Measurements from ENCODE around the gene RMRP.

Gene RMRP

DNA sequence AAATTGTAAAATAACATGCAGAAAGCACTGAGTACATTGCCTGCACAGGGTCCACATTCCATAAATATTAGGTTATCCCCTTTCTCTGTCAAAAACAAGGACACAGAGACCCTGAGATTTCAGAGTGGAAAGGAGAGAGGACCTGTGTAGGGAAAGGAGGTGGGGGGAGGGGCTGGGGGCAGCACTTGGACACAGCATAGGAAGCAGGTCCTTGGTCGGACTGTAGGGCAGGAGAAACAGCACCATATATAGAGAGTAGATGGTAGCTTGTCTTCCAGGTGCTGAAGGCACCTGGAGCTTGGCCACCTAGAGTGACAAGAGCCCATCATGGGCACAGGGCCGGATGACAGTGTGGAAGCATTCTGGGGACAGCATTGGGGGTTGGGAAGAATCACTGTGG is 29.5 kb upstream of the RMRP start:
- Histone ChIP-seq H3K27me3 (replicated peaks; ENCODE audit: insufficient read depth, low read length) (0 out of 2 replicates have a peak, but pooled peaks cover 4% of the 10 kb centered on the region), H3K4me3 (ENCODE audit: low read length) (no peak overlapping the region), H3K9me3 (replicated peaks; ENCODE audit: insufficient read depth, low read length) (no peaks in the 10 kb centered on the region), H3K79me2 (ENCODE audit: low read length) (no peaks in the 10 kb centered on the region), H4K20me1 (ENCODE audit: insufficient read depth, low read length) (no peaks in the 10 kb centered on the region), H3K4me1 (ENCODE audit: low read length) (no peaks in the 10 kb centered on the region), H3K4me2 (ENCODE audit: low read depth, low read length) (no peak overlapping the region), H3K9me2 (replicated peaks; ENCODE audit: insufficient read depth, low read length) (no peaks in the 10 kb centered on the region), H3K27ac (ENCODE audit: low read length) (no peak overlapping the region), H2AFZ (ENCODE audit: low read length) (no peak overlapping the region), H3K9ac (ENCODE audit: low read length) (no peak overlapping the region), H3K36me3 (replicated peaks; ENCODE audit: insufficient read depth, low read length) (no peaks in the 10 kb centered on the region), H3F3A (ENCODE audit: insufficient read depth, low read length) (no peaks in the 10 kb centered on the region)
- no peak for TF ChIP-seq EZH2phosphoT487 (IDR thresholded peaks at IDR 0.05; ENCODE audit: low read length)
- TF ChIP-seq, protein P1, sequence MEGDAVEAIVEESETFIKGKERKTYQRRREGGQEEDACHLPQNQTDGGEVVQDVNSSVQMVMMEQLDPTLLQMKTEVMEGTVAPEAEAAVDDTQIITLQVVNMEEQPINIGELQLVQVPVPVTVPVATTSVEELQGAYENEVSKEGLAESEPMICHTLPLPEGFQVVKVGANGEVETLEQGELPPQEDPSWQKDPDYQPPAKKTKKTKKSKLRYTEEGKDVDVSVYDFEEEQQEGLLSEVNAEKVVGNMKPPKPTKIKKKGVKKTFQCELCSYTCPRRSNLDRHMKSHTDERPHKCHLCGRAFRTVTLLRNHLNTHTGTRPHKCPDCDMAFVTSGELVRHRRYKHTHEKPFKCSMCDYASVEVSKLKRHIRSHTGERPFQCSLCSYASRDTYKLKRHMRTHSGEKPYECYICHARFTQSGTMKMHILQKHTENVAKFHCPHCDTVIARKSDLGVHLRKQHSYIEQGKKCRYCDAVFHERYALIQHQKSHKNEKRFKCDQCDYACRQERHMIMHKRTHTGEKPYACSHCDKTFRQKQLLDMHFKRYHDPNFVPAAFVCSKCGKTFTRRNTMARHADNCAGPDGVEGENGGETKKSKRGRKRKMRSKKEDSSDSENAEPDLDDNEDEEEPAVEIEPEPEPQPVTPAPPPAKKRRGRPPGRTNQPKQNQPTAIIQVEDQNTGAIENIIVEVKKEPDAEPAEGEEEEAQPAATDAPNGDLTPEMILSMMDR (IDR thresholded peaks at IDR 0.05; ENCODE audit: low read length): no peak
- TF ChIP-seq EZH2 (optimal IDR thresholded peaks at IDR 0.05; ENCODE audit: low read depth, low read length): no peak
- DNase-seq: no peak

DNA sequence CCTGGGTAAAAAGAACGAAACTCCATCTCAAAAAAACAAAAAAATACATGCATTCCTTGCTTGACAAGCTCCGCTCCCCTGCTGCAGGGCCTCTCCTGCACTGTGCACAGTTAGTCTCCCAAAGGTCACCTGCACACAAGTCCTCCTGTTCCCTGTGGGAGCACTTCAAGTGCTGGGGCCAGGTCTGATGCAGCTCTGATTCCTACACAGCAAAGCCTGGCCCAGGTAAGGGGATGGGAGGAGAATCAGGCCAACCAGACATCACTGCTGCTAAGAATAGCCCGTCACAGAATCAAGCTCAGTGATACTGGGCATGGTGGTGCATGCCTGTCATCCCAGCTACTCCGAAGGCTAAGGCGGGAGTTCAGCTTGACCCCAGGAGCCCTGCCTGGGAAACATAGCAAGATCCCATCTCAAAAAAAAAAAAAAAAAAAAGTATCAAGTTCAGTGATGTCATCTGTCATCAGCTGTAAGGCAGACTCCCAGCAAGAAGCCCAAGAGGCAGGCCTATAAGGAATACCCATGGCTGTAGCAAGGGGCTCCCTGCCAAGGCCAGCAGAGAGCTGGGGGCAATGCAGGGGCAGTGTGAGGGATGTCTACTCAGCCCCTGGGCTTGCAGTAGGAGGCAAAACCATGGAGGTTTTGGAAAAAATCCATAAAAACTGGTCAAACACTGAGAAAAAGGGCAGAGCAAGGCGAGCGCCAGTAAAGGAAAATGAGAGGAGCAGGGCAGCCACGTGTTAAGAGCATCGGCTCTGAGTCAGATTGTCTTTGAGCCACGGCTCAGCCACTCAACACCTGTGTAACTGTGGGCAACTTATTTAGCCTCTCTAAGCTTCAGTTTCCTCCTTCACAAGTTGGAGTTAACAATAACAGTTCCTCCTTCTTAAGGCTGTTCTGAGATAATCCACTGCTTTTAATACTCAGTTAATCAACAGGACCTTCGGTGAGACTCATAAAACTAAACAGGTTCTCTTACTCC is 28.7 kb upstream of the RMRP start:
- Histone ChIP-seq H3K4me2 (ENCODE audit: low read depth, low read length) (no peak overlapping the region), H3K36me3 (replicated peaks; ENCODE audit: insufficient read depth, low read length) (no peaks in the 10 kb centered on the region)

DNA sequence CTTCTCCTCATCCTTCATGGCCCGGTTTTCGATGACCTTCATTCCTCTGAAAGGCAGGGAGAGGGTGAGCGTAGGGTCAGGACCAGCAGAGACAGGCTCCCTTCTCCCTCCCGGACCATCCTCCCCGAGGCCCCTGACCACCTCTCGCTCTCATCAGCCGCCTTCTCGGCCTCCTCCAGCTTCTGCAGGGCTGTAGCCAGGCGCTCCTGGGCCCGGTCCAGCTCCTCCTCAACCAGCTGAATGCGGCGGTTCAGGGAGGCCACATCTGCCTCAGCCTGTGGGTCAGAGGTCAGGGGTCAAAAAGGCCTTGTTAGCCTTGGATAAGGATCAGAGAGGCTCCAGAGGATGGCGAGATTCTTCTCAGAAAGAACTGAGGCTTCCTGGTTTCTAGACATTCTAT is 27.7 kb upstream of the RMRP start:
- no peaks in the 10 kb centered on the region for H3K4me1 ChIP-seq (ENCODE audit: low read length)
- no peak overlapping the region for H3K27ac ChIP-seq (ENCODE audit: low read length)
- H3K79me2 ChIP-seq (ENCODE audit: low read length): no peaks in the 10 kb centered on the region
- H3K9me3 ChIP-seq (replicated peaks; ENCODE audit: insufficient read depth, low read length): no peaks in the 10 kb centered on the region
- no peak for DNase-seq
- no peaks in the 10 kb centered on the region for H4K20me1 ChIP-seq (ENCODE audit: insufficient read depth, low read length)
- H3F3A ChIP-seq (ENCODE audit: insufficient read depth, low read length): no peaks in the 10 kb centered on the region
- H3K4me2 ChIP-seq (ENCODE audit: low read depth, low read length): no peak overlapping the region
- no peak overlapping the region for H3K9ac ChIP-seq (ENCODE audit: low read length)
- H3K4me3 ChIP-seq (ENCODE audit: low read length): no peak overlapping the region
- no peak overlapping the region for H2AFZ ChIP-seq (ENCODE audit: low read length)
- H3K36me3 ChIP-seq (replicated peaks; ENCODE audit: insufficient read depth, low read length): no peaks in the 10 kb centered on the region
- H3K27me3 ChIP-seq (replicated peaks; ENCODE audit: insufficient read depth, low read length): no peaks in the 10 kb centered on the region
- no peaks in the 10 kb centered on the region for H3K9me2 ChIP-seq (replicated peaks; ENCODE audit: insufficient read depth, low read length)
- TF ChIP-seq, protein P1 (IDR thresholded peaks at IDR 0.05; ENCODE audit: low read length): no peak
- no peak for TF ChIP-seq EZH2phosphoT487 (IDR thresholded peaks at IDR 0.05; ENCODE audit: low read length)
- no peak for TF ChIP-seq EZH2 (optimal IDR thresholded peaks at IDR 0.05; ENCODE audit: low read depth, low read length)

More for the DNA sequence above, 28.7 kb upstream of the RMRP start:
- Histone ChIP-seq H4K20me1 (ENCODE audit: insufficient read depth, low read length) (no peaks in the 10 kb centered on the region), H3K27me3 (replicated peaks; ENCODE audit: insufficient read depth, low read length) (0 out of 2 replicates have a peak, but pooled peaks cover 4% of the 10 kb centered on the region), H3K27ac (ENCODE audit: low read length) (no peak overlapping the region), H3K4me3 (ENCODE audit: low read length) (no peak overlapping the region), H3K9me3 (replicated peaks; ENCODE audit: insufficient read depth, low read length) (no peaks in the 10 kb centered on the region), H3F3A (ENCODE audit: insufficient read depth, low read length) (no peaks in the 10 kb centered on the region), H3K4me1 (ENCODE audit: low read length) (no peaks in the 10 kb centered on the region), H3K79me2 (ENCODE audit: low read length) (no peaks in the 10 kb centered on the region), H3K9me2 (replicated peaks; ENCODE audit: insufficient read depth, low read length) (no peaks in the 10 kb centered on the region), H2AFZ (ENCODE audit: low read length) (no peak overlapping the region), H3K9ac (ENCODE audit: low read length) (no peak overlapping the region)
- no peak for DNase-seq
- TF ChIP-seq EZH2phosphoT487 (IDR thresholded peaks at IDR 0.05; ENCODE audit: low read length) (no peak), EZH2 (optimal IDR thresholded peaks at IDR 0.05; ENCODE audit: low read depth, low read length) (no peak)
- TF ChIP-seq, protein P1 (IDR thresholded peaks at IDR 0.05; ENCODE audit: low read length): no peak
